Measurements from ENCODE around the gene IGLON5.

DNA sequence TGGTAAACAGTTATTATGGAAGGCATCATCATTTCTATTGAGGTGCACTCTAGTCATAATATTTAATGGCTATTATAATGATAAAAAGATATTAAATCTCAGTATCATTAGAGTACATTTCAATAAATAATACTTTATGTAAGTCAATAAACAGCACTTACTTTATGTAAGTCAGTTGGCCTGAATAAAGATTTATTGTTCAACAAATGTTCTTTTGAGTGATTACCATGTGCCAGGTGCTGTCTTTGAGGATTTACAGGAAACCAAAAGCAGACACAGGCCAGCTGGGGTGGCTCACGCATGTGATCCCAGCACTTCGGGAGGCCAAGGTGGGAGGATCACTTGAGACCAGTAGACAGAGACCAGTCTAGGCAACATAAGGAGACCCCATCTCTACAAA, 66.0 kb downstream of the IGLON5 start:
- TF ChIP-seq MAX (IDR thresholded peaks at IDR 0.05; ENCODE audit: low read depth, low read length) (no peak), POLR2A (IDR thresholded peaks at IDR 0.05; ENCODE audit: extremely low read depth, insufficient read length) (no peak), MYC (IDR thresholded peaks at IDR 0.05; ENCODE audit: low read depth, low read length) (no peak)
- TF ChIP-seq, protein P1, sequence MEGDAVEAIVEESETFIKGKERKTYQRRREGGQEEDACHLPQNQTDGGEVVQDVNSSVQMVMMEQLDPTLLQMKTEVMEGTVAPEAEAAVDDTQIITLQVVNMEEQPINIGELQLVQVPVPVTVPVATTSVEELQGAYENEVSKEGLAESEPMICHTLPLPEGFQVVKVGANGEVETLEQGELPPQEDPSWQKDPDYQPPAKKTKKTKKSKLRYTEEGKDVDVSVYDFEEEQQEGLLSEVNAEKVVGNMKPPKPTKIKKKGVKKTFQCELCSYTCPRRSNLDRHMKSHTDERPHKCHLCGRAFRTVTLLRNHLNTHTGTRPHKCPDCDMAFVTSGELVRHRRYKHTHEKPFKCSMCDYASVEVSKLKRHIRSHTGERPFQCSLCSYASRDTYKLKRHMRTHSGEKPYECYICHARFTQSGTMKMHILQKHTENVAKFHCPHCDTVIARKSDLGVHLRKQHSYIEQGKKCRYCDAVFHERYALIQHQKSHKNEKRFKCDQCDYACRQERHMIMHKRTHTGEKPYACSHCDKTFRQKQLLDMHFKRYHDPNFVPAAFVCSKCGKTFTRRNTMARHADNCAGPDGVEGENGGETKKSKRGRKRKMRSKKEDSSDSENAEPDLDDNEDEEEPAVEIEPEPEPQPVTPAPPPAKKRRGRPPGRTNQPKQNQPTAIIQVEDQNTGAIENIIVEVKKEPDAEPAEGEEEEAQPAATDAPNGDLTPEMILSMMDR (IDR thresholded peaks at IDR 0.05; ENCODE audit: low read depth, low read length) = no peak

All from NB4 (cell line).